Mesenchymal stem cell (in vitro differentiated cells and primary cell): Measurements from ENCODE around the gene ARPC5.

ENCODE experiments used
- DNase-seq: peaks from one replicate; pipeline ENCODE4 v3.0.0-alpha.2; 2013
- H2AFZ ChIP-seq: one replicate; pipeline ENCODE4 v1.6.1; 2013; ENCODE audit warnings: low read depth, mild to moderate bottlenecking, control low read depth, inconsistent platforms, low read length, moderate library complexity
- H2AK5ac ChIP-seq: 2 replicates; pipeline ENCODE4 v1.6.1; 2013; ENCODE audit warnings: low read length, moderate library complexity, mild to moderate bottlenecking, inconsistent platforms; ENCODE audit not compliant: severe bottlenecking
- H2BK120ac ChIP-seq: one replicate; pipeline ENCODE4 v1.6.1; 2013; ENCODE audit warnings: low read depth, mild to moderate bottlenecking, inconsistent platforms, low read length, moderate library complexity
- H2BK12ac ChIP-seq, 2 experiments: one replicate each; pipeline ENCODE4 v1.6.1; 2013; ENCODE audit warnings: inconsistent platforms in 2 of 2, low read length in 2 of 2, mild to moderate bottlenecking in 2 of 2, moderate library complexity in 2 of 2, control low read depth in 1 of 2
- H2BK15ac ChIP-seq: one replicate; pipeline ENCODE4 v1.6.1; 2013; ENCODE audit warnings: mild to moderate bottlenecking, low read depth, inconsistent platforms; ENCODE audit not compliant: poor library complexity, severe bottlenecking
- H2BK5ac ChIP-seq: 2 replicates; pipeline ENCODE4 v1.6.1; 2013; ENCODE audit warnings: low read depth, mild to moderate bottlenecking, low read length, control low read depth, inconsistent platforms; ENCODE audit not compliant: poor library complexity, severe bottlenecking
- H3K14ac ChIP-seq, 2 experiments: one replicate each; pipeline ENCODE4 v1.6.1; 2013; ENCODE audit warnings: inconsistent platforms in 2 of 2, low read length in 2 of 2, control low read depth in 1 of 2, mild to moderate bottlenecking in 1 of 2, moderate library complexity in 1 of 2
- H3K18ac ChIP-seq, 2 experiments: one replicate each; pipeline ENCODE4 v1.6.1; 2013; ENCODE audit warnings: inconsistent platforms in 2 of 2, low read length in 2 of 2, control low read depth in 1 of 2, low read depth in 1 of 2, mild to moderate bottlenecking in 1 of 2
- H3K23ac ChIP-seq, 2 experiments: one replicate each; pipeline ENCODE4 v1.6.1; 2013; ENCODE audit warnings: inconsistent platforms in 2 of 2, low read length in 2 of 2, mild to moderate bottlenecking in 2 of 2, moderate library complexity in 2 of 2, control low read depth in 1 of 2
- H3K27ac ChIP-seq: 2 replicates; pipeline ENCODE4 v1.5.1; 2013; ENCODE audit warnings: mild to moderate bottlenecking, moderate library complexity, low read length, control low read depth, inconsistent platforms; ENCODE audit not compliant: poor library complexity, severe bottlenecking
- H3K27me3 ChIP-seq, 2 experiments: 2 replicates each; pipeline versions ENCODE4 v1.6.1 to v1.7.0; 2013; ENCODE audit warnings: low read length in 2 of 2, mild to moderate bottlenecking in 2 of 2, moderate library complexity in 2 of 2, control low read depth in 1 of 2, inconsistent platforms in 1 of 2; ENCODE audit not compliant: control insufficient read depth in 1 of 2, insufficient read depth in 1 of 2
- H3K36me3 ChIP-seq, 2 experiments: 2 replicates each; pipeline versions ENCODE4 v1.6.1 to v1.7.0; 2013; ENCODE audit warnings: low read length in 2 of 2, control low read depth in 1 of 2, inconsistent platforms in 1 of 2, low read depth in 1 of 2, mild to moderate bottlenecking in 1 of 2; ENCODE audit not compliant: insufficient read depth in 2 of 2, control insufficient read depth in 1 of 2
- H3K4ac ChIP-seq, 2 experiments: one replicate each; pipeline ENCODE4 v1.6.1; 2013; ENCODE audit warnings: inconsistent platforms in 2 of 2, low read length in 2 of 2, mild to moderate bottlenecking in 2 of 2, moderate library complexity in 2 of 2, control low read depth in 1 of 2, low read depth in 1 of 2
- H3K4me1 ChIP-seq: 2 replicates; pipeline ENCODE4 v1.6.1; 2013; ENCODE audit warnings: low read depth, low read length, control low read depth; ENCODE audit not compliant: control insufficient read depth, insufficient read depth
- H3K4me2 ChIP-seq: 2 replicates; pipeline ENCODE4 v1.6.1; 2013; ENCODE audit warnings: low read length, mild to moderate bottlenecking, inconsistent platforms; ENCODE audit not compliant: poor library complexity, severe bottlenecking
- H3K4me3 ChIP-seq, 2 experiments: 2 replicates each; pipeline versions ENCODE4 v1.5.1 to v1.7.0; 2013; ENCODE audit warnings: low read length in 2 of 2, mild to moderate bottlenecking in 2 of 2, control low read depth in 1 of 2, low read depth in 1 of 2; ENCODE audit not compliant: insufficient read depth in 1 of 2
- H3K79me1 ChIP-seq: replicated peaks from 2 replicates; pipeline ENCODE4 v1.6.1; 2013; ENCODE audit warnings: mild to moderate bottlenecking, control low read depth, low read length, inconsistent platforms; ENCODE audit not compliant: poor library complexity, severe bottlenecking
- H3K9ac ChIP-seq: 2 replicates; pipeline ENCODE4 v1.7.0; 2013; ENCODE audit warnings: mild to moderate bottlenecking, low read length, moderate library complexity
- H3K9me3 ChIP-seq: 2 replicates; pipeline ENCODE4 v1.7.0; 2013; ENCODE audit warnings: mild to moderate bottlenecking, low read length; ENCODE audit not compliant: control insufficient read depth
- H4K8ac ChIP-seq: one replicate; pipeline ENCODE4 v1.6.1; 2013; ENCODE audit warnings: inconsistent platforms, mild to moderate bottlenecking, low read length, moderate library complexity
- H4K91ac ChIP-seq: one replicate; pipeline ENCODE4 v1.6.1; 2013; ENCODE audit warnings: mild to moderate bottlenecking, low read length, inconsistent platforms
- WGBS: methylation state at CpG from one replicate; pipeline ENCODE4 v1.1.7; 2013; ENCODE audit warnings: mixed read lengths; 5-methylcytosine and 5-hydroxymethylcytosine counted together

Gene ARPC5

GRCh38 chr1:183598386-183598785 lies 37.2 kb downstream of the ARPC5 start:
- no peak overlapping the region for H2BK120ac ChIP-seq
- H3K4me1 ChIP-seq: no peaks in the 10 kb centered on the region

DNA sequence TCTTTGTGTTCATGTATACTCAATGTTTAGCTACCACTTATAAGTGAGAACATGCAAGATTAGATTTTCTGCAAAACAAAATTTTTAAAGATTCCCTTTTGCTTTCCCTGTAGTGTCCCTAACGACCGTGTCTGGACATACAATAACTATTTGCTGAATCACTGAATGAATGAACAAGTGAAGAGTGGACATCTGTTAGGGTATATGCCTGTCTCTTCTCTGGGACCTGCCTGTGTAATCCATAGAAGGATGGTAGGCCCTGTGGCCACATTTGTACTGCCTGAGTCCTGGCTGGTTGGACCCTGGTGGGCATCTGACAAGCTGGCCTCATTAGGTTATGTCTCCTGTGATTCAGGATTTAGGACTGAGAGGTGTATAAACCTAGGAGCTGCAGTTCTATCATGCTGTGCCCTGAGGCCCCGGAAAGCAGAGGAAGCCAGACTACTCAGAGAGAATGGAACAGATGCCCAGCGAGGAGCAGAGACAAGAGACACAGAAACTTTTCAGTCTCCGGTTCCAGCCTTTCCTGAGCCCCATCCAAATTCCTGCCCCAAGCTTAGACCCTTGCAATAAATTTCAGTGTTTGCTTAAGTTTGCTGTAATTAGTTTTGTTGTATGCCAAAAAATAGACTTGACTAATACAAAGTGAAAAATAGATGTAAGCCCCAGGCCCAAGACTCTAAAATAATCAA lies 37.8 kb downstream of the ARPC5 start:
- no peak for DNase-seq
- no peak overlapping the region for H2BK15ac ChIP-seq
- peak overlapping the region in 1 of 2 experiments; percentile 29 for H3K4me3 ChIP-seq
- H2BK5ac ChIP-seq: no peak overlapping the region
- H3K27me3 ChIP-seq: peaks cover 0 to 13% of the 10 kb centered on the region in 2 experiments
- no peak overlapping the region for H2AK5ac ChIP-seq
- H3K23ac ChIP-seq: no peak overlapping the region
- no peaks in the 10 kb centered on the region for H3K4me1 ChIP-seq
- no peak overlapping the region for H3K27ac ChIP-seq
- no peak overlapping the region for H4K8ac ChIP-seq
- H3K4me2 ChIP-seq: no peak overlapping the region
- H4K91ac ChIP-seq: no peak overlapping the region
- WGBS: 90% methylated on average over 4 of the region's 5 CpGs
- H3K4ac ChIP-seq: no peak overlapping the region
- no peak overlapping the region for H2BK12ac ChIP-seq
- no peak overlapping the region for H3K14ac ChIP-seq
- H3K9ac ChIP-seq: peak overlapping the region; percentile 47
- no peaks in the 10 kb centered on the region for H3K36me3 ChIP-seq
- no peak overlapping the region for H3K18ac ChIP-seq
- no peak overlapping the region for H2AFZ ChIP-seq
- H2BK120ac ChIP-seq: no peak overlapping the region
- H3K79me1 ChIP-seq: no peaks in the 10 kb centered on the region
- H3K9me3 ChIP-seq: no peaks in the 10 kb centered on the region

More at GRCh38 chr1:183598386-183598785, 37.2 kb downstream of the ARPC5 start:
- no peak overlapping the region for H3K18ac ChIP-seq
- H2BK5ac ChIP-seq: no peak overlapping the region
- H3K36me3 ChIP-seq: no peaks in the 10 kb centered on the region
- no peaks in the 10 kb centered on the region for H3K79me1 ChIP-seq
- no peak overlapping the region for H2AK5ac ChIP-seq
- H3K4me3 ChIP-seq: peak overlapping the region in 1 of 2 experiments; percentile 29
- no peak for DNase-seq
- WGBS: 76% methylated on average over 2 of the region's 2 CpGs
- H2BK12ac ChIP-seq: no peak overlapping the region
- no peak overlapping the region for H2AFZ ChIP-seq
- no peak overlapping the region for H2BK15ac ChIP-seq
- no peak overlapping the region for H3K27ac ChIP-seq
- H3K4ac ChIP-seq: no peak overlapping the region
- no peaks in the 10 kb centered on the region for H3K9me3 ChIP-seq
- H4K91ac ChIP-seq: no peak overlapping the region
- H3K4me2 ChIP-seq: no peak overlapping the region
- no peak overlapping the region for H3K23ac ChIP-seq
- no peak overlapping the region for H4K8ac ChIP-seq
- peak overlapping the region; percentile 47 for H3K9ac ChIP-seq
- no peak overlapping the region for H3K14ac ChIP-seq
- peaks cover 0 to 7% of the 10 kb centered on the region in 2 experiments for H3K27me3 ChIP-seq

GRCh38 chr1:183596500-183596899 lies 39.1 kb downstream of the ARPC5 start:
- Histone ChIP-seq H3K23ac (no peak overlapping the region), H3K4me3 (no peak overlapping the region), H3K9ac (no peak overlapping the region), H3K27ac (no peak overlapping the region), H3K9me3 (no peaks in the 10 kb centered on the region), H3K18ac (no peak overlapping the region), H3K4me2 (no peak overlapping the region), H2BK120ac (no peak overlapping the region), H4K91ac (no peak overlapping the region), H2BK12ac (no peak overlapping the region), H3K14ac (no peak overlapping the region), H2AK5ac (no peak overlapping the region), H2AFZ (no peak overlapping the region), H3K4ac (no peak overlapping the region), H2BK5ac (no peak overlapping the region), H3K36me3 (no peaks in the 10 kb centered on the region), H4K8ac (no peak overlapping the region), H3K4me1 (no peaks in the 10 kb centered on the region), H2BK15ac (no peak overlapping the region), H3K79me1 (no peaks in the 10 kb centered on the region), H3K27me3 (peaks cover 0 to 16% of the 10 kb centered on the region in 2 experiments)
- DNase-seq: no peak
- WGBS: over 99% methylated on average over 4 of the region's 5 CpGs

DNA sequence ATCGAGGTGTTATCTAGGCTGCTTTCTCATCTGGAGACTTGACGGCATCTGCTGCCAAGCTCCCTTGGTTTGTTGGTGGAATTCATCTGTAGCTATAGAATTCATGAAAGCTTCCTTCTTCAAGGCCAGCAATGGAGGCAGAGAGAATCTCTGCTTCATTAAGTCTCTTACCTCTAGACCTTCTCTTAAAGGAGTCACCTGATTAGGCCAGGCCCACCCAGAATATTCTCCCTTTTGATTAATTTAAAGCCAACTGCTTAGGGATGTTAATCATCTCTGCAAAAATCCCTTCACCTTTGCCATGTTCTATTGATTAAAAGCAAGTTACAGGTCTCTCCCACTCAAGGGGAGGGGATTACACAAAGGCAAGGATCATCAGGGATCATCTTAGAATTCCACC lies 40.0 kb downstream of the ARPC5 start:
- Histone ChIP-seq H3K23ac (no peak overlapping the region), H3K4me1 (no peaks in the 10 kb centered on the region), H3K27ac (no peak overlapping the region), H2BK15ac (no peak overlapping the region), H4K91ac (no peak overlapping the region), H3K79me1 (no peaks in the 10 kb centered on the region), H3K27me3 (peaks cover 0 to 16% of the 10 kb centered on the region in 2 experiments), H4K8ac (no peak overlapping the region), H3K4ac (no peak overlapping the region), H2AFZ (no peak overlapping the region), H3K14ac (no peak overlapping the region), H2AK5ac (no peak overlapping the region), H2BK12ac (no peak overlapping the region), H3K4me3 (no peak overlapping the region), H2BK120ac (no peak overlapping the region), H2BK5ac (no peak overlapping the region), H3K9ac (no peak overlapping the region), H3K4me2 (no peak overlapping the region), H3K18ac (no peak overlapping the region), H3K36me3 (no peaks in the 10 kb centered on the region), H3K9me3 (no peaks in the 10 kb centered on the region)
- DNase-seq: no peak
- WGBS: 96% methylated on average over 2 of the region's 2 CpGs
